GM12878 (cell line): ENCODE results near the gene CA7. TPM values are rescaled to one million over a fixed set of nuclear protein-coding genes. Genes with fewer than 3 reads are reported as not detected.

Experiments
- ATAC-seq: fragments of 200-7000 bp; cut with Tn5 transposase; 3 replicates; pipeline ENCODE4 v1.9.1; 2020; ENCODE audit warnings: mild to moderate bottlenecking, moderate library complexity
- BruUV-seq: library from RNA; stranded (reverse); fragments of 400-500 nt; replicated peaks from 2 replicates; lab custom pipeline; 2021; lab: Mats Ljungman, UMichigan
- CTCF ChIA-PET: fragments of 300-600 bp; sonication (Branson Sonifier 250); formaldehyde crosslinking; extraction: SDS; loops from one replicate; lab custom pipeline; 2021; ENCODE audit warnings: inconsistent platforms; lab: Yijun Ruan, JAX
- POLR2A ChIA-PET: fragments of 350-600 bp; formaldehyde crosslinking; extraction: SDS; loops from one replicate; lab custom pipeline; 2021; ENCODE audit warnings: inconsistent platforms; lab: Charles Lee
- RAD21 ChIA-PET: fragments of 300-600 bp; sonication (Branson Sonifier 250); formaldehyde crosslinking; loops from one replicate; lab custom pipeline; 2023; ENCODE audit warnings: antibody characterized with exemption; ENCODE audit not compliant: unreplicated experiment; lab: Charles Lee
- SMC1A ChIA-PET: fragments of 300-600 bp; sonication (Branson Sonifier 250); formaldehyde crosslinking; loops from one replicate; lab custom pipeline; 2023; ENCODE audit not compliant: unreplicated experiment, uncharacterized antibody; lab: Charles Lee
- DNase-seq: peaks from one replicate; pipeline ENCODE4 v3.0.0-alpha.2; 2011; ENCODE audit warnings: low read depth, low spot score
- FAIRE-seq: peaks from 3 replicates; lab custom pipeline; 2011; peaks lifted over from hg19 to GRCh38; lab: Jason Lieb, UNC
- H2AFZ ChIP-seq: 2 replicates; pipeline ENCODE4 v1.6.0; 2011; ENCODE audit warnings: low read depth, low read length, control low read depth; ENCODE audit not compliant: control insufficient read depth
- H3K27ac ChIP-seq: 2 replicates; pipeline ENCODE4 v1.5.1; 2011; ENCODE audit warnings: control low read depth; ENCODE audit not compliant: control insufficient read depth, insufficient read depth
- H3K27me3 ChIP-seq, 2 experiments: replicated peaks in 1 of 2; 2 replicates each; pipeline versions ENCODE4 v1.6.0 to v1.6.1; 2011; ENCODE audit warnings: low read length in 1 of 2; ENCODE audit not compliant: control insufficient read depth in 2 of 2, insufficient read depth in 2 of 2
- H3K36me3 ChIP-seq, 2 experiments: 2 replicates each; pipeline ENCODE4 v1.5.1; 2011; ENCODE audit warnings: low read length in 1 of 2; ENCODE audit not compliant: control insufficient read depth in 2 of 2, insufficient read depth in 2 of 2
- H3K4me1 ChIP-seq: 2 replicates; pipeline ENCODE4 v1.6.1; 2011; ENCODE audit warnings: mild to moderate bottlenecking, low read length, moderate library complexity, mixed read lengths; ENCODE audit not compliant: control insufficient read depth, insufficient read depth
- H3K4me2 ChIP-seq: 2 replicates; pipeline ENCODE4 v1.6.0; 2011; ENCODE audit warnings: control low read depth; ENCODE audit not compliant: control insufficient read depth, insufficient read depth
- H3K4me3 ChIP-seq: fragments of 200-600 bp; sonication (generic); 2 replicates; pipeline ENCODE4 v1.5.1; 2016
- H3K79me2 ChIP-seq: 2 replicates; pipeline ENCODE4 v1.6.0; 2011; ENCODE audit warnings: low read length; ENCODE audit not compliant: control insufficient read depth, insufficient read depth
- H3K9ac ChIP-seq: 2 replicates; pipeline ENCODE4 v1.8.0; 2011; ENCODE audit warnings: low read length, control low read depth, mixed read lengths; ENCODE audit not compliant: control insufficient read depth, insufficient read depth
- H3K9me3 ChIP-seq: replicated peaks from 3 replicates; pipeline ENCODE4 v1.5.1; 2011; ENCODE audit warnings: mild to moderate bottlenecking, low read length; ENCODE audit not compliant: control insufficient read depth, insufficient read depth
- H4K20me1 ChIP-seq: 2 replicates; pipeline ENCODE4 v1.6.0; 2011; ENCODE audit not compliant: control insufficient read depth, insufficient read depth
- ATF2 ChIP-seq: IDR thresholded peaks from 2 replicates; pipeline ENCODE4 v1.6.1; 2012; ENCODE audit warnings: low read length, inconsistent platforms
- BHLHE40 ChIP-seq, 2 experiments: fragments of 450-650 bp in 1 of 2; IDR thresholded peaks; 2 replicates each; pipeline ENCODE4 v1.6.1; 2011 to 2017; ENCODE audit warnings: low read depth in 2 of 2, borderline replicate concordance in 1 of 2, improper control_type of control experiment in 1 of 2, low read length in 1 of 2, mild to moderate bottlenecking in 1 of 2
- CEBPB ChIP-seq, 2 experiments: fragments of 150-350 bp in 1 of 2; IDR thresholded peaks; 2 replicates each; pipeline ENCODE4 v1.6.1; 2012 to 2014; ENCODE audit warnings: low read depth in 2 of 2, low read length in 2 of 2, borderline replicate concordance in 1 of 2, inconsistent platforms in 1 of 2
- IKZF1 ChIP-seq: fragments of 450-650 bp; conservative IDR thresholded peaks from 2 replicates; pipeline ENCODE4 v1.6.1; 2017; ENCODE audit warnings: antibody characterized with exemption, mild to moderate bottlenecking
- MLLT1 ChIP-seq: fragments of 450-650 bp; IDR thresholded peaks from 2 replicates; pipeline ENCODE4 v1.6.1; 2016; ENCODE audit warnings: mild to moderate bottlenecking
- NR2F1 ChIP-seq: fragments of 450-650 bp; conservative IDR thresholded peaks from 2 replicates; pipeline ENCODE4 v1.6.1; 2017; ENCODE audit warnings: mild to moderate bottlenecking
- PKNOX1 ChIP-seq: fragments of 450-650 bp; IDR thresholded peaks from 2 replicates; pipeline ENCODE4 v1.6.1; 2016; ENCODE audit warnings: mild to moderate bottlenecking
- POLR2AphosphoS2 ChIP-seq: IDR thresholded peaks from 2 replicates; pipeline ENCODE4 v1.6.1; 2011; ENCODE audit warnings: low read depth, mild to moderate bottlenecking, low read length, improper control_type of control experiment, moderate library complexity
- RUNX3 ChIP-seq: IDR thresholded peaks from 2 replicates; pipeline ENCODE4 v1.6.1; 2012; ENCODE audit warnings: low read length, inconsistent platforms
- SMAD1 ChIP-seq: fragments of 450-650 bp; IDR thresholded peaks from 2 replicates; pipeline ENCODE4 v1.6.1; 2018; ENCODE audit warnings: mild to moderate bottlenecking, low read depth; ENCODE audit not compliant: partially characterized antibody
- SMARCA5 ChIP-seq: fragments of 450-650 bp; IDR thresholded peaks from 2 replicates; pipeline ENCODE4 v1.6.1; 2017; ENCODE audit warnings: mild to moderate bottlenecking
- SREBF2 ChIP-seq: IDR thresholded peaks from 2 replicates; pipeline ENCODE4 v1.6.1; 2012; ENCODE audit warnings: mild to moderate bottlenecking, low read length
- TBL1XR1 ChIP-seq: IDR thresholded peaks from 2 replicates; pipeline ENCODE4 v1.6.1; 2012; ENCODE audit warnings: low read depth, low read length, improper control_type of control experiment
- ZBTB11 ChIP-seq: fragments of 450-650 bp; formaldehyde crosslinking; IDR thresholded peaks from 2 replicates; pipeline ENCODE4 v1.5.0; 2022; ENCODE audit warnings: mild to moderate bottlenecking, missing genetic modification characterization
- WGBS: methylation state at CpG from one replicate; pipeline ENCODE4 v1.1.6; 2016; ENCODE audit warnings: low lambda C conversion rate; ENCODE audit not compliant: insufficient replicate concordance, insufficient coverage; ENCODE audit errors: missing lambda C conversion rate; 5-methylcytosine and 5-hydroxymethylcytosine counted together
- in situ Hi-C: fragments of 300-500 bp; cut with MboI; formaldehyde crosslinking; loops from 9 replicates; pipeline ENCODE4 v1.14.3; 2018; ENCODE audit warnings: mixed read lengths
- intact Hi-C: fragments of 100-400 bp; cut with micrococcal nuclease; formaldehyde crosslinking; loops from one replicate; pipeline ENCODE4 v1.14.2; 2022; ENCODE audit not compliant: unreplicated experiment
- polyA plus RNA-seq, 11 experiments: library from polyadenylated mRNA; depleted of rRNA in 4 of 11; unstranded in 6 of 11; stranded (reverse) in 5 of 11; fragments of >200 nt; fragmentation: Nextera tagmentation in 4 of 11; fragmentation: Illumina TruSeq in 1 of 11; extraction: Ambion mirVana in 4 of 11; extraction: Trizol in 1 of 11; gene quantifications; 1 replicate in 1 of 11; 2 replicates in 10 of 11; pipeline versions ENCODE4 v1.2.1 to v1.2.3, GENCODE V29; 2011 to 2016; ENCODE audit warnings: inconsistent platforms in 2 of 11, missing spikeins in 2 of 11, low read depth in 1 of 11
- total RNA-seq, 4 experiments: library from RNA; depleted of rRNA in 3 of 4; stranded (reverse); fragments of >200 nt in 3 of 4; fragmentation: Illumina TruSeq in 1 of 4; extraction: Trizol in 1 of 4; gene quantifications; 2 replicates each; pipeline versions ENCODE4 v1.2.1 to v1.2.3, GENCODE V29; 2013 to 2021

The CA7 gene
- total and polyA plus RNA-seq, 10 of the 15 experiments (the other 5 are each of a cell fraction or from before 2014, with no cell fraction given), result 0.04 TPM; not detected in 9

GRCh38 chr16:66878067-66878466 is 33.9 kb downstream of the CA7 start (continued):
- no peak for TF ChIP-seq ZBTB11 (CRISPR knock-in tag)
- peak; percentile 82 for TF ChIP-seq IKZF1
- no peak for TF ChIP-seq SMAD1
- TF ChIP-seq ATF2, result peak; percentile 59; the same call in 1 of the 2 replicates

- in situ Hi-C loops, result no loop called here
- Histone ChIP-seq H2AFZ (peak within 1 kb of the TSS; percentile 99), H3K79me2 (peaks cover 11% of the 10 kb centered on the region), H3K27ac (peak within 1 kb of the TSS; percentile 63), H3K36me3 (peaks cover 0 to 4% of the 10 kb centered on the region in 2 experiments; a peak in 3 of 4 replicates), H3K9me3 (no peaks in the 10 kb centered on the region), H3K9ac (peak within 1 kb of the TSS; percentile 80), H3K4me2 (peak within 1 kb of the TSS; percentile 99), H3K27me3 (no peaks in the 10 kb centered on the region), H3K4me1 (peaks cover 16% of the 10 kb centered on the region), H4K20me1 (no peaks in the 10 kb centered on the region), H3K4me3 (peak within 1 kb of the TSS; percentile 74)
- ChIA-PET CTCF (interaction anchor here (0.6 to 4.1 kb wide), 12 partner anchors 10 to 157 kb away, joined by 3 to 25 read pairs (median 4); partner anchors contain the start of gene NAE1), SMC1A (interaction anchor here (0.7 to 2.3 kb wide), 6 partner anchors 12 to 277 kb away, joined by 3 to 8 read pairs (median 4); partner anchors contain the start of gene NAE1), POLR2A (interaction anchor here (0.9 to 1.5 kb wide), 4 partner anchors 12 to 138 kb away, joined by 3 to 6 read pairs (median 4); partner anchors contain the start of gene NAE1), RAD21 (interaction anchor here (0.6 to 2.5 kb wide), 10 partner anchors 10 to 286 kb away, joined by 3 to 11 read pairs (median 3); partner anchors contain the start of gene NAE1)
- ATAC-seq, result peak; percentile 98
- WGBS, result 1% methylated on average over 50 of the region's 58 CpGs
- TSS peak; percentile 58 for BruUV-seq
- FAIRE-seq, result no peak
- intact Hi-C loops, result no loop called here
- peak; percentile 80 for DNase-seq
- TF ChIP-seq BHLHE40 (IDR thresholded peaks at IDR 0.05; ENCODE audit: borderline replicate concordance in 1 of 2, low read depth in 2 of 2, low read length in 1 of 2) (peak; percentile 94 to 98), CEBPB (IDR thresholded peaks at IDR 0.05; ENCODE audit: borderline replicate concordance in 1 of 2, low read depth in 2 of 2, low read length in 2 of 2) (no peak), TBL1XR1 (peak; percentile 35; the same call in 1 of the 2 replicates), SREBF2 (0 out of 2 replicates have a peak, but pooled peaks have one; percentile 23), POLR2AphosphoS2 (peak; percentile 50; the same call in 1 of the 2 replicates), SMARCA5 (no peak), PKNOX1 (peak; percentile 99), RUNX3 (no peak), MLLT1 (no peak), NR2F1 (peak; percentile 85)
Observed at GRCh38 chr16:66880288-66881013, 36.2 kb downstream of the CA7 start, which contains the start of gene PDP2. PDP2 (plus strand) TSS chr16:66880515; CDS start chr16:66884285, 3,770 bp downstream.
